MM.1S (cell line): ENCODE measurements around the gene AADAT.
A peak's percentile ranks its signal among the peaks of the same experiment; 100 is the strongest.
"Not testable (repeated sequence)": the region's sequence is repeated elsewhere in the genome, so short reads cannot be mapped to it uniquely, and the experiment has no call there.

Experiments
- DNase-seq: peaks from one replicate; pipeline ENCODE4 v3.0.0-alpha.2; 2015
- H2AFZ ChIP-seq: fragments of 300-600 bp; sonication (generic); 2 replicates; pipeline ENCODE4 v1.6.0; 2016; ENCODE audit warnings: antibody characterized with exemption, low read length
- H3F3A ChIP-seq: fragments of 300-600 bp; sonication (generic); 2 replicates; pipeline ENCODE4 v1.6.1; 2016; ENCODE audit warnings: mild to moderate bottlenecking, antibody characterized with exemption, low read length, moderate library complexity, mixed read lengths; ENCODE audit not compliant: insufficient read depth
- H3K27ac ChIP-seq: fragments of 300-600 bp; sonication (generic); 2 replicates; pipeline ENCODE4 v1.5.1; 2016; ENCODE audit warnings: mild to moderate bottlenecking, low read length
- H3K27me3 ChIP-seq: fragments of 300-600 bp; sonication (generic); replicated peaks from 2 replicates; pipeline ENCODE4 v1.6.0; 2016; ENCODE audit warnings: low read length; ENCODE audit not compliant: insufficient read depth
- H3K36me3 ChIP-seq: fragments of 300-600 bp; sonication (generic); replicated peaks from 2 replicates; pipeline ENCODE4 v1.6.1; 2016; ENCODE audit warnings: mild to moderate bottlenecking, low read length, mixed read lengths; ENCODE audit not compliant: insufficient read depth
- H3K4me1 ChIP-seq: fragments of 300-600 bp; sonication (generic); 2 replicates; pipeline ENCODE4 v1.6.1; 2016; ENCODE audit warnings: low read length, mixed read lengths
- H3K4me2 ChIP-seq: fragments of 300-600 bp; sonication (generic); 2 replicates; pipeline ENCODE4 v1.6.0; 2016; ENCODE audit warnings: low read depth, low read length
- H3K4me3 ChIP-seq: fragments of 300-600 bp; sonication (generic); 2 replicates; pipeline ENCODE4 v1.5.1; 2016; ENCODE audit warnings: low read length, mixed read lengths
- H3K79me2 ChIP-seq: fragments of 300-600 bp; sonication (generic); 2 replicates; pipeline ENCODE4 v1.6.1; 2016; ENCODE audit warnings: mixed run types, low read length, mixed read lengths
- H3K9ac ChIP-seq: fragments of 300-600 bp; sonication (generic); 2 replicates; pipeline ENCODE4 v1.6.1; 2016; ENCODE audit warnings: low read length, mixed read lengths
- H3K9me2 ChIP-seq: fragments of 300-600 bp; sonication (generic); replicated peaks from 2 replicates; pipeline ENCODE4 v1.6.1; 2016; ENCODE audit warnings: mild to moderate bottlenecking, low read length, mixed read lengths; ENCODE audit not compliant: insufficient read depth
- H3K9me3 ChIP-seq: fragments of 300-600 bp; sonication (generic); replicated peaks from 2 replicates; pipeline ENCODE4 v1.6.1; 2016; ENCODE audit warnings: mild to moderate bottlenecking, low read length, mixed read lengths; ENCODE audit not compliant: insufficient read depth
- H4K20me1 ChIP-seq: fragments of 300-600 bp; sonication (generic); 2 replicates; pipeline ENCODE4 v1.6.1; 2016; ENCODE audit warnings: mild to moderate bottlenecking, low read length, moderate library complexity, mixed read lengths; ENCODE audit not compliant: insufficient read depth
- CTCF ChIP-seq: fragments of 300-600 bp; sonication (generic); IDR thresholded peaks from 2 replicates; pipeline ENCODE4 v1.5.1; 2016; ENCODE audit warnings: antibody characterized with exemption, low read length, mixed read lengths
- EZH2 ChIP-seq: fragments of 300-600 bp; sonication (generic); optimal IDR thresholded peaks from 2 replicates; pipeline ENCODE3; 2017; ENCODE audit warnings: low read depth, mild to moderate bottlenecking, antibody characterized with exemption, low read length, mixed read lengths
- EZH2phosphoT487 ChIP-seq: fragments of 300-600 bp; sonication (generic); IDR thresholded peaks from 2 replicates; pipeline ENCODE4 v1.6.1; 2018; ENCODE audit warnings: antibody characterized with exemption, low read length

The AADAT gene

GRCh38 chr4:170052919-170053318, 36.8 kb downstream of the AADAT start:
- no peaks in the 10 kb centered on the region for H3K4me1 ChIP-seq
- H3K9ac ChIP-seq, result no peak overlapping the region
- H3K4me2 ChIP-seq, result no peak overlapping the region
- H3K4me3 ChIP-seq, result no peak overlapping the region
- H3K9me2 ChIP-seq, result no peaks in the 10 kb centered on the region
- H3K27ac ChIP-seq, result no peak overlapping the region
- no peaks in the 10 kb centered on the region for H3K36me3 ChIP-seq
- no peaks in the 10 kb centered on the region for H3K27me3 ChIP-seq
- no peaks in the 10 kb centered on the region for H3K79me2 ChIP-seq
- no peak overlapping the region for H2AFZ ChIP-seq
- no peaks in the 10 kb centered on the region for H3F3A ChIP-seq
- no peak for DNase-seq
- H3K9me3 ChIP-seq, result no peaks in the 10 kb centered on the region
- TF ChIP-seq EZH2 (no peak), EZH2phosphoT487 (no peak), CTCF (no peak)
- H4K20me1 ChIP-seq, result no peaks in the 10 kb centered on the region

GRCh38 chr4:170051402-170051801, 38.4 kb downstream of the AADAT start:
- Histone ChIP-seq H3K27ac (no peak overlapping the region), H3K9ac (no peak overlapping the region), H3K79me2 (no peaks in the 10 kb centered on the region), H3K9me2 (no peaks in the 10 kb centered on the region), H4K20me1 (no peaks in the 10 kb centered on the region), H3K4me3 (no peak overlapping the region), H3K4me1 (no peaks in the 10 kb centered on the region), H3K27me3 (no peaks in the 10 kb centered on the region), H3K4me2 (no peak overlapping the region), H3F3A (no peaks in the 10 kb centered on the region), H3K36me3 (no peaks in the 10 kb centered on the region), H2AFZ (no peak overlapping the region), H3K9me3 (no peaks in the 10 kb centered on the region)
- DNase-seq, result no peak
- TF ChIP-seq EZH2phosphoT487 (no peak), EZH2 (no peak)

GRCh38 chr4:170049766-170050165, 40.0 kb downstream of the AADAT start:
- no peaks in the 10 kb centered on the region for H3K4me1 ChIP-seq
- no peak overlapping the region for H3K9ac ChIP-seq
- no peaks in the 10 kb centered on the region for H3K9me3 ChIP-seq
- H3K4me2 ChIP-seq, result no peak overlapping the region
- H2AFZ ChIP-seq, result no peak overlapping the region
- no peak for DNase-seq
- no peak overlapping the region for H3K4me3 ChIP-seq
- H3K79me2 ChIP-seq, result no peaks in the 10 kb centered on the region
- H3K27ac ChIP-seq, result no peak overlapping the region
- H3K36me3 ChIP-seq, result no peaks in the 10 kb centered on the region
- H4K20me1 ChIP-seq, result no peaks in the 10 kb centered on the region
- H3F3A ChIP-seq, result no peaks in the 10 kb centered on the region
- TF ChIP-seq EZH2 (no peak), CTCF (no peak), EZH2phosphoT487 (no peak)
- no peaks in the 10 kb centered on the region for H3K27me3 ChIP-seq
- no peaks in the 10 kb centered on the region for H3K9me2 ChIP-seq

- DNase-seq, result peak; percentile 63
- H3K4me3 ChIP-seq, result no peak overlapping the region
- H3K27me3 ChIP-seq, result no peaks in the 10 kb centered on the region
- H3K79me2 ChIP-seq, result no peaks in the 10 kb centered on the region
- H4K20me1 ChIP-seq, result no peaks in the 10 kb centered on the region
- H3K9ac ChIP-seq, result no peak overlapping the region
- H3F3A ChIP-seq, result no peaks in the 10 kb centered on the region
- H3K9me2 ChIP-seq, result no peaks in the 10 kb centered on the region
- no peaks in the 10 kb centered on the region for H3K9me3 ChIP-seq
- H3K4me2 ChIP-seq, result no peak overlapping the region
- TF ChIP-seq CTCF (peak; percentile 67), EZH2 (no peak), EZH2phosphoT487 (no peak)
- H2AFZ ChIP-seq, result no peak overlapping the region
- H3K27ac ChIP-seq, result no peak overlapping the region
- no peaks in the 10 kb centered on the region for H3K36me3 ChIP-seq
- no peaks in the 10 kb centered on the region for H3K4me1 ChIP-seq
These were observed 41.9 kb downstream of the AADAT start for GRCh38 chr4:170047771-170048354.

- not testable (repeated sequence) for H3K79me2 ChIP-seq, H3K4me1 ChIP-seq, H3K9me3 ChIP-seq, H3K27ac ChIP-seq, H3K4me2 ChIP-seq, H3K27me3 ChIP-seq, H3K36me3 ChIP-seq, H4K20me1 ChIP-seq, H2AFZ ChIP-seq, H3K9me2 ChIP-seq, H3K9ac ChIP-seq, H3F3A ChIP-seq, DNase-seq, H3K4me3 ChIP-seq
These were observed 43.6 kb downstream of the AADAT start for GRCh38 chr4:170046156-170046555.
